Peyer's patch (tissue), 4 donors: Measurements from ENCODE around the gene TSSK2.

ENCODE experiments used
- POLR2A ChIP-seq, 2 donors: fragments of 450-650 bp; IDR thresholded peaks; one replicate each; pipeline ENCODE4 v1.5.1; 2017; ENCODE audit warnings: antibody characterized with exemption in 2 of 2, mild to moderate bottlenecking in 2 of 2, moderate library complexity in 2 of 2
- TF ChIP-seq, protein P1 (sequence below), 6 experiments: fragments of 450-650 bp in 4 of 6; fragments of 200-600 bp in 2 of 6; sonication (generic) in 1 of 6; IDR thresholded peaks; one replicate each; pipeline ENCODE4 v1.5.1; 2017 to 2019; ENCODE audit warnings: antibody characterized with exemption in 6 of 6, mild to moderate bottlenecking in 3 of 6, moderate library complexity in 1 of 6

GRCh38 chr22:19139001-19139356 lies 7.9 kb downstream of the TSSK2 start:
- TF ChIP-seq, protein P1, sequence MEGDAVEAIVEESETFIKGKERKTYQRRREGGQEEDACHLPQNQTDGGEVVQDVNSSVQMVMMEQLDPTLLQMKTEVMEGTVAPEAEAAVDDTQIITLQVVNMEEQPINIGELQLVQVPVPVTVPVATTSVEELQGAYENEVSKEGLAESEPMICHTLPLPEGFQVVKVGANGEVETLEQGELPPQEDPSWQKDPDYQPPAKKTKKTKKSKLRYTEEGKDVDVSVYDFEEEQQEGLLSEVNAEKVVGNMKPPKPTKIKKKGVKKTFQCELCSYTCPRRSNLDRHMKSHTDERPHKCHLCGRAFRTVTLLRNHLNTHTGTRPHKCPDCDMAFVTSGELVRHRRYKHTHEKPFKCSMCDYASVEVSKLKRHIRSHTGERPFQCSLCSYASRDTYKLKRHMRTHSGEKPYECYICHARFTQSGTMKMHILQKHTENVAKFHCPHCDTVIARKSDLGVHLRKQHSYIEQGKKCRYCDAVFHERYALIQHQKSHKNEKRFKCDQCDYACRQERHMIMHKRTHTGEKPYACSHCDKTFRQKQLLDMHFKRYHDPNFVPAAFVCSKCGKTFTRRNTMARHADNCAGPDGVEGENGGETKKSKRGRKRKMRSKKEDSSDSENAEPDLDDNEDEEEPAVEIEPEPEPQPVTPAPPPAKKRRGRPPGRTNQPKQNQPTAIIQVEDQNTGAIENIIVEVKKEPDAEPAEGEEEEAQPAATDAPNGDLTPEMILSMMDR (IDR thresholded peaks at IDR 0.05) = no peak
- no peak for TF ChIP-seq POLR2A (IDR thresholded peaks at IDR 0.05)
